Measurements from ENCODE around the gene RPL35. TPM values are rescaled to one million over a fixed set of nuclear protein-coding genes. Genes with fewer than 3 reads are reported as not detected.

The RPL35 gene
- total and polyA plus RNA-seq, 10 of the 15 experiments (the other 5 are each of a cell fraction or from before 2014, with no cell fraction given): 2,572 to 6,300 (median 3,864) TPM

DNA sequence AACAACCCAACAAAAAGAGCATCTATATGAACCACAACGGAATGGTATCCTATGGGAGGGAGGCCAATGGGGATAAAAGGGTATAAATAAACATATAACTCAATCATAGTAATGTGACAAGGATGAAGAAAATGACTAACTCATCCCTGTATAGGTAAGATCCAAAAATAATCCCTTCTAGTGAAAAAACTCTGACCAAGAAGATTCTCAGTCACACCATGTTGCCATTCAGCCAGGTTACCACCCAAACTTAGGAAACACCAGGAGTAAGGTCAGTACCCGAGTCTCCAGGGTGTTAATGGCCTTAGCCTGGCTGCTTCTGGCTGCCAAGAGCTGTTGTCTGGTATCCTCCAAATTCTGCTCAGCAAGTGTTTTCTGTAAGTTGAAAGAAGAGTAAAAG, 46.3 kb upstream of the RPL35 start:
- no peak overlapping the region for H3K4me3 ChIP-seq
- H3K9ac ChIP-seq (ENCODE audit: control insufficient read depth, insufficient read depth, low read length): no peak overlapping the region
- no peak overlapping the region for H3K27ac ChIP-seq (ENCODE audit: control insufficient read depth, insufficient read depth)
- BruUV-seq (replicated peaks): no TSS peak
- H3K9me3 ChIP-seq (replicated peaks; ENCODE audit: control insufficient read depth, insufficient read depth, low read length): no peaks in the 10 kb centered on the region
- peaks cover under 1 to 4% of the 10 kb centered on the region in 2 experiments; a peak in 2 of 4 replicates for H3K36me3 ChIP-seq (ENCODE audit: control insufficient read depth in 2 of 2, insufficient read depth in 2 of 2, low read length in 1 of 2)
- ChIA-PET POLR2A (no interaction called here), RAD21 (ENCODE audit: unreplicated experiment) (no interaction called here), SMC1A (ENCODE audit: uncharacterized antibody, unreplicated experiment) (no interaction called here), CTCF (no interaction called here)
- intact Hi-C loops (cut with micrococcal nuclease; ENCODE audit: unreplicated experiment): no loop called here
- no peaks in the 10 kb centered on the region for H3K4me1 ChIP-seq (ENCODE audit: control insufficient read depth, insufficient read depth, low read length)
- ATAC-seq (no peak), FAIRE-seq (no peak), DNase-seq (ENCODE audit: low read depth, low spot score) (no peak)
- in situ Hi-C loops (cut with MboI): no loop called here
- H3K79me2 ChIP-seq (ENCODE audit: control insufficient read depth, insufficient read depth, low read length): no peaks in the 10 kb centered on the region
- no peak overlapping the region for H2AFZ ChIP-seq (ENCODE audit: control insufficient read depth, low read depth, low read length)
- WGBS (ENCODE audit: insufficient coverage, insufficient replicate concordance, low lambda C conversion rate, missing lambda C conversion rate): 96% methylated on average over 2 of the region's 2 CpGs
- H4K20me1 ChIP-seq (ENCODE audit: control insufficient read depth, insufficient read depth): no peaks in the 10 kb centered on the region
- H3K4me2 ChIP-seq (ENCODE audit: control insufficient read depth, insufficient read depth): no peak overlapping the region
- TF ChIP-seq CEBPB (IDR thresholded peaks at IDR 0.05; ENCODE audit: borderline replicate concordance in 1 of 2, low read depth in 2 of 2, low read length in 2 of 2) (no peak), RAD21 (IDR thresholded peaks at IDR 0.05; ENCODE audit: insufficient read depth, low read depth, low read length) (no peak), IKZF2 (IDR thresholded peaks at IDR 0.05) (no peak), SMAD5 (IDR thresholded peaks at IDR 0.05; ENCODE audit: low read depth) (no peak)
- TF ChIP-seq, protein P1, sequence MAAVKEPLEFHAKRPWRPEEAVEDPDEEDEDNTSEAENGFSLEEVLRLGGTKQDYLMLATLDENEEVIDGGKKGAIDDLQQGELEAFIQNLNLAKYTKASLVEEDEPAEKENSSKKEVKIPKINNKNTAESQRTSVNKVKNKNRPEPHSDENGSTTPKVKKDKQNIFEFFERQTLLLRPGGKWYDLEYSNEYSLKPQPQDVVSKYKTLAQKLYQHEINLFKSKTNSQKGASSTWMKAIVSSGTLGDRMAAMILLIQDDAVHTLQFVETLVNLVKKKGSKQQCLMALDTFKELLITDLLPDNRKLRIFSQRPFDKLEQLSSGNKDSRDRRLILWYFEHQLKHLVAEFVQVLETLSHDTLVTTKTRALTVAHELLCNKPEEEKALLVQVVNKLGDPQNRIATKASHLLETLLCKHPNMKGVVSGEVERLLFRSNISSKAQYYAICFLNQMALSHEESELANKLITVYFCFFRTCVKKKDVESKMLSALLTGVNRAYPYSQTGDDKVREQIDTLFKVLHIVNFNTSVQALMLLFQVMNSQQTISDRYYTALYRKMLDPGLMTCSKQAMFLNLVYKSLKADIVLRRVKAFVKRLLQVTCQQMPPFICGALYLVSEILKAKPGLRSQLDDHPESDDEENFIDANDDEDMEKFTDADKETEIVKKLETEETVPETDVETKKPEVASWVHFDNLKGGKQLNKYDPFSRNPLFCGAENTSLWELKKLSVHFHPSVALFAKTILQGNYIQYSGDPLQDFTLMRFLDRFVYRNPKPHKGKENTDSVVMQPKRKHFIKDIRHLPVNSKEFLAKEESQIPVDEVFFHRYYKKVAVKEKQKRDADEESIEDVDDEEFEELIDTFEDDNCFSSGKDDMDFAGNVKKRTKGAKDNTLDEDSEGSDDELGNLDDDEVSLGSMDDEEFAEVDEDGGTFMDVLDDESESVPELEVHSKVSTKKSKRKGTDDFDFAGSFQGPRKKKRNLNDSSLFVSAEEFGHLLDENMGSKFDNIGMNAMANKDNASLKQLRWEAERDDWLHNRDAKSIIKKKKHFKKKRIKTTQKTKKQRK (IDR thresholded peaks at IDR 0.05; ENCODE audit: low read depth, low read length): no peak
- no peaks in the 10 kb centered on the region for H3K27me3 ChIP-seq (replicated peaks in 1 of 2; ENCODE audit: control insufficient read depth in 2 of 2, insufficient read depth in 2 of 2, low read length in 1 of 2)

Data from GM12878 (cell line).